Nephron (organoid): ENCODE results near the gene KCNIP4.
"Not testable (repeated sequence)": the region's sequence is repeated elsewhere in the genome, so short reads cannot be mapped to it uniquely, and the experiment has no call there.

ENCODE experiments used
- H3K27ac Mint-ChIP-seq, 3 experiments: 2 replicates each; pipeline ENCODE4 v1.8.0; 2020; ENCODE audit warnings: mixed read lengths in 3 of 3, mild to moderate bottlenecking in 2 of 3, moderate library complexity in 1 of 3
- H3K27me3 Mint-ChIP-seq: 2 replicates; pipeline ENCODE4 v1.8.0; 2021; ENCODE audit warnings: low read depth, mild to moderate bottlenecking, moderate library complexity, mixed read lengths
- H3K36me3 Mint-ChIP-seq: 2 replicates; pipeline ENCODE4 v1.8.0; 2020; ENCODE audit warnings: low read depth, mixed read lengths
- H3K4me1 Mint-ChIP-seq: 2 replicates; pipeline ENCODE4 v1.8.0; 2020; ENCODE audit warnings: mixed read lengths
- H3K4me3 Mint-ChIP-seq, 3 experiments: 2 replicates each; pipeline ENCODE4 v1.8.0; 2020; ENCODE audit warnings: mild to moderate bottlenecking in 3 of 3, mixed read lengths in 3 of 3, moderate library complexity in 2 of 3
- H3K9me3 Mint-ChIP-seq: 2 replicates; pipeline ENCODE4 v1.8.0; 2020; ENCODE audit warnings: mixed read lengths
- CTCF ChIP-seq, 3 experiments: fragments of 200-600 bp; sonication (generic); IDR thresholded peaks; one replicate each; pipeline ENCODE4 v1.5.0; 2021; ENCODE audit warnings: antibody characterized with exemption in 3 of 3; ENCODE audit not compliant: unreplicated experiment in 3 of 3

The KCNIP4 gene

DNA sequence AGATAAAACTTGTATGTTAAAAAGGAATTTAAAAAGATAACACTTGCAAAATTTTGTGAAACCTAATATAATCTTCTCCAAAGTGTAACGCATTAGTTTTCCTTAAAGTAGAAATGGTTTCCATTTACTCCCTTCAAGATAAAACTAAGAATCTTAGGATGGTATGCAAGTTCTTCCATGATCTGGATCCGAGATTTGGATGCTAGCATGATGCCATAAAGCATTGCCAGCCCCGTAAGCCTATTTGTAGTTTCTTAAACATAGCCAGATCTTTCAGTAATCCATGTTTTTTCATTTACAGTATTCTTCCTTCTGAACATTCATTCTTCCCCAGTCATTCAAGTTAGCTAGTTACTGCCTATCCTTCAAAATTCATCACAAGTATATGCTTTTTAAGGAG lies 572.4 kb downstream of the KCNIP4 start:
- no peaks in the 10 kb centered on the region for H3K9me3 Mint-ChIP-seq

GRCh38 chr4:21374641-21375368 lies 573.8 kb downstream of the KCNIP4 start:
- Mint-ChIP-seq H3K27me3 (no peaks in the 10 kb centered on the region), H3K4me3 (no peak overlapping the region), H3K4me1 (no peaks in the 10 kb centered on the region), H3K9me3 (no peaks in the 10 kb centered on the region), H3K27ac (no peak overlapping the region), H3K36me3 (no peaks in the 10 kb centered on the region)
- TF ChIP-seq CTCF (IDR thresholded peaks at IDR 0.05; ENCODE audit: unreplicated experiment in 3 of 3): no peak

More for the DNA sequence above, 572.4 kb downstream of the KCNIP4 start:
- TF ChIP-seq CTCF (IDR thresholded peaks at IDR 0.05; ENCODE audit: unreplicated experiment in 3 of 3): no peak
- H3K27me3 Mint-ChIP-seq: no peaks in the 10 kb centered on the region
- no peak overlapping the region for H3K4me3 Mint-ChIP-seq
- no peaks in the 10 kb centered on the region for H3K4me1 Mint-ChIP-seq
- H3K27ac Mint-ChIP-seq: no peak overlapping the region
- H3K36me3 Mint-ChIP-seq: no peaks in the 10 kb centered on the region

DNA sequence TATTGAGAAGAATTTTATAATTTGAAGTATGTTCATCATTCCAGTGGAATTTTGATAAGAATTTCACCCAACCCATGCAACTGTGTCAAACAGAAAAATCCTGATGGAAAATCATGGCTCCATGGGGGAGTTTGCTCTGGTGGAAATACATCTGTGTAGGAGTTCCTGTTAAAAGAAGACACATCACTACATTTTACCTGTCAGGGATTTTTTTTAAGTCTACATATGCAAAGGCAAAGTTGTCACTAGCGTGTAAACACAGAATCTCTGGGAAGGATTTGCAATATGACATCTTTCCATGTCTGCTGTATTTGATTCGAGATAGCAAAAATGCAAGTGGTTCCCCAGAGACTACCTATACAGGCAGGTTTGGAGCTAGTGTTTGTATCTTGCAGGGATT lies 581.0 kb downstream of the KCNIP4 start:
- Mint-ChIP-seq H3K36me3 (no peaks in the 10 kb centered on the region), H3K4me1 (no peaks in the 10 kb centered on the region), H3K4me3 (no peak overlapping the region), H3K9me3 (no peaks in the 10 kb centered on the region), H3K27me3 (no peaks in the 10 kb centered on the region), H3K27ac (no peak overlapping the region)
- no peak for TF ChIP-seq CTCF (IDR thresholded peaks at IDR 0.05; ENCODE audit: unreplicated experiment in 3 of 3)

- H3K9me3 Mint-ChIP-seq: no peaks in the 10 kb centered on the region
- H3K4me1 Mint-ChIP-seq: no peaks in the 10 kb centered on the region
- H3K4me3 Mint-ChIP-seq: no peak overlapping the region
- H3K27me3 Mint-ChIP-seq: no peaks in the 10 kb centered on the region
- no peak overlapping the region for H3K27ac Mint-ChIP-seq
- H3K36me3 Mint-ChIP-seq: no peaks in the 10 kb centered on the region
- TF ChIP-seq CTCF (IDR thresholded peaks at IDR 0.05; ENCODE audit: unreplicated experiment in 3 of 3): no peak
Measured at GRCh38 chr4:21366840-21367239, 581.7 kb downstream of the KCNIP4 start.

GRCh38 chr4:21366312-21366711 lies 582.3 kb downstream of the KCNIP4 start:
- TF ChIP-seq CTCF (IDR thresholded peaks at IDR 0.05; ENCODE audit: unreplicated experiment in 3 of 3): no peak
- Mint-ChIP-seq H3K9me3 (no peaks in the 10 kb centered on the region), H3K36me3 (no peaks in the 10 kb centered on the region), H3K4me3 (no peak overlapping the region), H3K27ac (no peak overlapping the region), H3K4me1 (no peaks in the 10 kb centered on the region), H3K27me3 (no peaks in the 10 kb centered on the region)

- Mint-ChIP-seq H3K9me3 (no peaks in the 10 kb centered on the region), H3K27me3 (no peaks in the 10 kb centered on the region), H3K27ac (no peak overlapping the region), H3K4me1 (no peaks in the 10 kb centered on the region), H3K4me3 (no peak overlapping the region), H3K36me3 (no peaks in the 10 kb centered on the region)
- TF ChIP-seq CTCF (IDR thresholded peaks at IDR 0.05; ENCODE audit: unreplicated experiment in 3 of 3): no peak
Measured at GRCh38 chr4:21363701-21364100, 584.9 kb downstream of the KCNIP4 start.

- not testable (repeated sequence) for H3K36me3 Mint-ChIP-seq, H3K27ac Mint-ChIP-seq, H3K4me1 Mint-ChIP-seq, H3K27me3 Mint-ChIP-seq, H3K4me3 Mint-ChIP-seq
- peaks cover 15% of the 10 kb centered on the region for H3K9me3 Mint-ChIP-seq
Measured at GRCh38 chr4:21352354-21352753, 596.2 kb downstream of the KCNIP4 start.
